Upper lobe of left lung (tissue), 4 donors: ENCODE measurements around the gene SORCS1.

Source experiments
- CTCF ChIP-seq, 6 experiments: fragments of 450-650 bp in 4 of 6; fragments of 200-600 bp in 2 of 6; sonication (generic) in 2 of 6; IDR thresholded peaks; one replicate each; pipeline ENCODE4 v1.5.1; 2016 to 2019; ENCODE audit warnings: antibody characterized with exemption in 6 of 6
- EP300 ChIP-seq, 4 donors: sonication (generic); formaldehyde crosslinking; IDR thresholded peaks; one replicate each; pipeline ENCODE4 v1.5.1; 2017; ENCODE audit warnings: antibody characterized with exemption in 4 of 4, control low read depth in 2 of 4
- POLR2A ChIP-seq, 4 donors: fragments of 450-650 bp; IDR thresholded peaks; one replicate each; pipeline ENCODE4 v1.5.1; 2016 to 2017; ENCODE audit warnings: antibody characterized with exemption in 4 of 4, mild to moderate bottlenecking in 2 of 4
- POLR2AphosphoS5 ChIP-seq, 2 donors: sonication (generic); formaldehyde crosslinking; IDR thresholded peaks; one replicate each; pipeline ENCODE4 v1.5.1; 2017; ENCODE audit warnings: antibody characterized with exemption in 2 of 2

DNA sequence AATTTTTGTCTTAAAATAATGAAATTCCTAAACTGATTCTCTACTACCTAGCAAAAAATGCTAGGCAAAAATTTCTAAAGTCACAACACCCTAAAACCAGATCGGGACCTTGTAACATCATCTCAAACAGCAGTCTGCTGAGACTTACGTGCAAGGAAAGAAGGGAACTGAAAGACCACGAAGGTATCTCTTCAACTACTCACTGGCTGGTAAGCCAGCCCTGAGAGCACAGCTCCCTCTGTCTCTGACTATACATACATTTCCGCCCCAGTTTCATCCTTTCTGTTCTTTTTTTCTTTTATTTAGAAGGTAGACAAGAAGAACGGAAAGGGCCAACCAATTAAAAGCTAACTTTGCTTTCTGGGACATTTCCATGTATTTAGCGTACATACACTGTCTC, 15.6 kb downstream of the SORCS1 start:
- TF ChIP-seq CTCF (IDR thresholded peaks at IDR 0.05) (no peak), POLR2A (IDR thresholded peaks at IDR 0.05) (no peak), POLR2AphosphoS5 (IDR thresholded peaks at IDR 0.05) (no peak), EP300 (IDR thresholded peaks at IDR 0.05) (no peak)
